Endothelial cell of umbilical vein (primary cell): Measurements from ENCODE around the gene CCNDBP1. TPM values are rescaled to one million over a fixed set of nuclear protein-coding genes. Genes with fewer than 3 reads are reported as not detected.
A peak's percentile ranks its signal among the peaks of the same experiment; 100 is the strongest.

Experiments used
- BruUV-seq: library from RNA; stranded (reverse); fragments of 400-500 nt; replicated peaks from 2 replicates; lab custom pipeline; 2021; lab: Mats Ljungman, UMichigan
- CTCF ChIA-PET: fragments of 300-600, 350-600 bp; sonication (Branson Sonifier 250); formaldehyde crosslinking; loops from one replicate; lab custom pipeline; 2021; ENCODE audit warnings: antibody characterized with exemption, inconsistent platforms; lab: Charles Lee
- POLR2A ChIA-PET: fragments of 300-600, 350-600 bp; sonication (Branson Sonifier 250); formaldehyde crosslinking; loops from one replicate; lab custom pipeline; 2021; ENCODE audit warnings: antibody characterized with exemption, inconsistent platforms; lab: Charles Lee
- DNase-seq: peaks from one replicate; pipeline ENCODE4 v3.0.0-alpha.2; 2011; ENCODE audit warnings: low read depth, low spot score
- FAIRE-seq: peaks from 2 replicates; lab custom pipeline; 2011; peaks lifted over from hg19 to GRCh38; lab: Jason Lieb, UNC
- H2AFZ ChIP-seq: 2 replicates; pipeline ENCODE4 v1.6.0; 2012; ENCODE audit warnings: low read depth, low read length, control low read depth, inconsistent platforms
- H3K27ac ChIP-seq: 2 replicates; pipeline ENCODE4 v1.5.1; 2011; ENCODE audit warnings: low read depth, mild to moderate bottlenecking, control low read depth, low read length, moderate library complexity; ENCODE audit not compliant: insufficient read depth
- H3K27me3 ChIP-seq, 2 experiments: 2 replicates each; pipeline versions ENCODE4 v1.6.0 to v1.6.1; 2011; ENCODE audit warnings: low read length in 2 of 2, mixed read lengths in 1 of 2; ENCODE audit not compliant: control insufficient read depth in 2 of 2, insufficient read depth in 2 of 2
- H3K36me3 ChIP-seq, 2 experiments: 2 replicates in 1 of 2; 3 replicates in 1 of 2; pipeline ENCODE4 v1.5.1; 2011; ENCODE audit warnings: low read length in 2 of 2, mild to moderate bottlenecking in 1 of 2, moderate library complexity in 1 of 2; ENCODE audit not compliant: control insufficient read depth in 2 of 2, insufficient read depth in 2 of 2; ENCODE audit errors: extremely low read depth in 1 of 2
- H3K4me1 ChIP-seq: 3 replicates; pipeline ENCODE4 v1.5.1; 2011; ENCODE audit warnings: mild to moderate bottlenecking, low read length; ENCODE audit not compliant: control insufficient read depth, insufficient read depth; ENCODE audit errors: extremely low read depth
- H3K4me2 ChIP-seq: 2 replicates; pipeline ENCODE4 v1.6.1; 2011; ENCODE audit warnings: low read length, control low read depth, mixed read lengths; ENCODE audit not compliant: insufficient read depth
- H3K4me3 ChIP-seq, 3 experiments: fragments of 200-600 bp in 1 of 3; sonication (generic), shearing (Covaris generic) in 1 of 3; replicated peaks in 1 of 3; 2 replicates each; pipeline ENCODE4 v1.5.1; 2011 to 2016; ENCODE audit warnings: control low read depth in 3 of 3, low read length in 3 of 3, mild to moderate bottlenecking in 2 of 3, inconsistent platforms in 1 of 3, low read depth in 1 of 3, moderate library complexity in 1 of 3; ENCODE audit not compliant: insufficient read depth in 1 of 3
- H3K79me2 ChIP-seq: 2 replicates; pipeline ENCODE4 v1.6.0; 2012; ENCODE audit warnings: low read length, inconsistent platforms; ENCODE audit not compliant: control insufficient read depth, insufficient read depth
- H3K9ac ChIP-seq: replicated peaks from 2 replicates; pipeline ENCODE3; 2011; ENCODE audit warnings: low read length, control low read depth; ENCODE audit not compliant: insufficient read depth; ENCODE audit errors: extremely low read depth
- H3K9me1 ChIP-seq: replicated peaks from 3 replicates; pipeline ENCODE4 v1.6.0; 2011; ENCODE audit warnings: mild to moderate bottlenecking, low read length; ENCODE audit not compliant: control insufficient read depth, insufficient read depth; ENCODE audit errors: extremely low read depth
- H3K9me3 ChIP-seq: replicated peaks from 2 replicates; pipeline ENCODE4 v1.5.1; 2012; ENCODE audit warnings: low read length, inconsistent platforms; ENCODE audit not compliant: control insufficient read depth, insufficient read depth
- H4K20me1 ChIP-seq: replicated peaks from 2 replicates; pipeline ENCODE3; 2011; ENCODE audit warnings: mild to moderate bottlenecking, low read length; ENCODE audit not compliant: control insufficient read depth, insufficient read depth; ENCODE audit errors: extremely low read depth
- CTCF ChIP-seq, 2 donors: IDR thresholded peaks; 1 replicate in 1 of 2; 2 replicates in 1 of 2; pipeline ENCODE4 v1.5.1; 2011; ENCODE audit warnings: low read length in 2 of 2, mild to moderate bottlenecking in 2 of 2, moderate library complexity in 2 of 2, control low read depth in 1 of 2, inconsistent platforms in 1 of 2, low read depth in 1 of 2; ENCODE audit not compliant: insufficient read depth in 1 of 2; ENCODE audit errors: extremely low read depth in 1 of 2
- EZH2 ChIP-seq: IDR thresholded peaks from 2 replicates; pipeline ENCODE4 v1.6.1; 2012; ENCODE audit warnings: borderline replicate concordance, low read depth, mild to moderate bottlenecking, moderate library complexity, low read length, inconsistent platforms; ENCODE audit not compliant: severe bottlenecking
- FOS ChIP-seq: IDR thresholded peaks from 2 replicates; pipeline ENCODE4 v1.6.1; 2011; ENCODE audit warnings: mild to moderate bottlenecking, low read length, moderate library complexity, borderline replicate concordance; ENCODE audit not compliant: insufficient read depth
- GATA2 ChIP-seq: IDR thresholded peaks from 2 replicates; pipeline ENCODE4 v1.7.0; 2011; ENCODE audit warnings: low read depth, mild to moderate bottlenecking, moderate library complexity, mixed read lengths, low read length; ENCODE audit not compliant: insufficient read length, insufficient read depth
- JUN ChIP-seq: IDR thresholded peaks from 2 replicates; pipeline ENCODE4 v1.6.1; 2011; ENCODE audit warnings: borderline replicate concordance, low read depth; ENCODE audit not compliant: insufficient read length, insufficient read depth
- MAX ChIP-seq: IDR thresholded peaks from 2 replicates; pipeline ENCODE4 v1.6.1; 2011; ENCODE audit not compliant: insufficient read depth, insufficient read length
- MYC ChIP-seq: IDR thresholded peaks from one replicate; pipeline ENCODE4 v1.6.1; 2011; ENCODE audit warnings: mild to moderate bottlenecking, low read depth, low read length
- POLR2A ChIP-seq: IDR thresholded peaks from 2 replicates; pipeline ENCODE4 v1.6.1; 2012; ENCODE audit warnings: low read depth, mild to moderate bottlenecking, control low read depth, low read length
- POLR2AphosphoS5 ChIP-seq: IDR thresholded peaks from 2 replicates; pipeline ENCODE4 v1.6.1; 2012; ENCODE audit warnings: low read depth, mild to moderate bottlenecking, control low read depth, low read length, moderate library complexity; ENCODE audit not compliant: insufficient read depth
- dilution Hi-C: fragments of 300-500 bp; cut with MboI; formaldehyde crosslinking; loops from one replicate; pipeline ENCODE4 v1.15.0; 2019; ENCODE audit warnings: low sequenced_read_pairs; ENCODE audit not compliant: extremely low pct_ligation_motif_present
- intact Hi-C: fragments of 100-400 bp; cut with micrococcal nuclease; formaldehyde crosslinking; loops from one replicate; pipeline ENCODE4 v1.10.0; 2022
- polyA plus RNA-seq, 4 experiments: library from polyadenylated mRNA; depleted of rRNA in 3 of 4; stranded (reverse) in 3 of 4; unstranded in 1 of 4; fragments of >200 nt; gene quantifications; 2 replicates each; pipeline versions ENCODE4 v1.2.1 to v1.2.3, GENCODE V29; 2011 to 2012; ENCODE audit warnings: missing spikeins in 1 of 4
- total RNA-seq: library from RNA; stranded (reverse); gene quantifications from 2 replicates; pipeline ENCODE4 v1.2.3, GENCODE V29; 2021

CCNDBP1 gene
- total and polyA plus RNA-seq, 2 donors (not counting 3 experiments of a cell fraction or from before 2014, with no cell fraction given) = 39.9 to 54.9 TPM

- no peak overlapping the region for H3K9ac ChIP-seq
- intact Hi-C loops = loop anchor here (5.0 kb wide), 1 partner anchor 77 kb away; the partner anchor contains the start of gene UBR1
These were observed 637 bp upstream of the CCNDBP1 start for GRCh38 chr15:43184407-43185124.

GRCh38 chr15:43186003-43186353 is 775 bp downstream of the CCNDBP1 start:
- Histone ChIP-seq H4K20me1 (no peaks in the 10 kb centered on the region), H3K27ac (peak overlapping the region; percentile 0), H3K36me3 (no peaks in the 10 kb centered on the region), H2AFZ (peak overlapping the region; percentile 40), H3K27me3 (no peaks in the 10 kb centered on the region), H3K79me2 (peaks cover 3% of the 10 kb centered on the region), H3K9ac (peak overlapping the region; percentile 11), H3K9me3 (no peaks in the 10 kb centered on the region), H3K4me3 (peak overlapping the region; percentile 32 to 76 (median 57)), H3K9me1 (no peaks in the 10 kb centered on the region), H3K4me1 (peaks cover 23% of the 10 kb centered on the region), H3K4me2 (peak overlapping the region; percentile 87)
- CTCF ChIA-PET = interaction anchor here (0.7 to 2.8 kb wide), 3 partner anchors 18 to 100 kb away, joined by 3 to 38 read pairs (median 26); no protein-coding TSS in a partner anchor
- no TSS peak for BruUV-seq
- DNase-seq = no peak
- intact Hi-C loops (loop anchor here (5.0 kb wide), 1 partner anchor 79 kb away; the partner anchor contains the start of gene UBR1), dilution Hi-C loops (no loop called here)
- POLR2A ChIA-PET = no interaction called here
- TF ChIP-seq POLR2A = no peak
- TF ChIP-seq MAX = no peak
- no peak for TF ChIP-seq FOS
- TF ChIP-seq CTCF (IDR thresholded peaks at IDR 0.05; ENCODE audit: extremely low read depth in 1 of 2, insufficient read depth in 1 of 2, low read depth in 1 of 2, low read length in 2 of 2) = no peak
- TF ChIP-seq JUN = no peak
- no peak for TF ChIP-seq POLR2AphosphoS5
- TF ChIP-seq EZH2 = no peak
- no peak for TF ChIP-seq MYC
- TF ChIP-seq GATA2 = no peak
- FAIRE-seq = no peak

More at GRCh38 chr15:43184407-43185124, 637 bp upstream of the CCNDBP1 start:
- Histone ChIP-seq H2AFZ (no peak overlapping the region), H4K20me1 (no peaks in the 10 kb centered on the region), H3K9me1 (no peaks in the 10 kb centered on the region), H3K79me2 (peaks cover 3% of the 10 kb centered on the region), H3K27ac (no peak overlapping the region), H3K9me3 (no peaks in the 10 kb centered on the region), H3K4me2 (peak overlapping the region; percentile 17), H3K27me3 (no peaks in the 10 kb centered on the region), H3K4me3 (peak overlapping the region in 1 of 3 experiments; percentile 53), H3K4me1 (peaks cover 10% of the 10 kb centered on the region), H3K36me3 (no peaks in the 10 kb centered on the region)
- no peak for TF ChIP-seq POLR2A
- no peak for TF ChIP-seq FOS
- no TSS peak for BruUV-seq
- ChIA-PET POLR2A (interaction anchor here (0.9 kb wide), 1 partner anchor 11 kb away, joined by 3 read pairs; no protein-coding TSS in a partner anchor), CTCF (interaction anchor here (0.6 to 2.8 kb wide), 7 partner anchors 16 to 101 kb away, joined by 3 to 38 read pairs (median 10); no protein-coding TSS in a partner anchor)
- DNase-seq (no peak), FAIRE-seq (no peak)
- dilution Hi-C loops = no loop called here
